HepG2 (cell line): ENCODE results near the gene PEX7.

ENCODE experiments used
- CTCF ChIP-seq: sonication (generic); formaldehyde crosslinking; IDR thresholded peaks from 2 replicates; pipeline ENCODE4 v1.5.0; 2020; ENCODE audit warnings: mild to moderate bottlenecking, missing genetic modification reagents, moderate library complexity
- FOXM1 ChIP-seq: sonication (generic); formaldehyde crosslinking; IDR thresholded peaks from 2 replicates; pipeline ENCODE4 v1.5.0; 2020; ENCODE audit warnings: missing genetic modification reagents
- KAT7 ChIP-seq: IDR thresholded peaks from 2 replicates; pipeline ENCODE4 v1.6.1; 2018; ENCODE audit warnings: borderline replicate concordance, missing compliant biosample characterization
- KDM1A ChIP-seq: IDR thresholded peaks from 2 replicates; pipeline ENCODE4 v1.6.1; 2016; ENCODE audit warnings: missing compliant biosample characterization
- TOE1 ChIP-seq: sonication (generic); formaldehyde crosslinking; IDR thresholded peaks from 2 replicates; pipeline ENCODE4 v1.4.0; 2020; ENCODE audit warnings: mild to moderate bottlenecking, missing genetic modification reagents
- ZNF12 ChIP-seq: sonication (generic); formaldehyde crosslinking; IDR thresholded peaks from 2 replicates; pipeline ENCODE4 v1.5.0; 2020; ENCODE audit warnings: missing genetic modification reagents
- ZNF556 ChIP-seq: sonication (generic); formaldehyde crosslinking; IDR thresholded peaks from 2 replicates; pipeline ENCODE4 v1.4.0; 2020; ENCODE audit warnings: mild to moderate bottlenecking, missing genetic modification reagents, borderline replicate concordance
- ZNF558 ChIP-seq: sonication (generic); formaldehyde crosslinking; IDR thresholded peaks from 2 replicates; pipeline ENCODE4 v1.9.0; 2022; ENCODE audit warnings: mild to moderate bottlenecking, missing genetic modification reagents, borderline replicate concordance
- ZNF598 ChIP-seq: sonication (generic); formaldehyde crosslinking; IDR thresholded peaks from 2 replicates; pipeline ENCODE4 v1.5.1; 2020; ENCODE audit warnings: mild to moderate bottlenecking, missing genetic modification reagents, borderline replicate concordance
- ZSCAN20 ChIP-seq: sonication (generic); formaldehyde crosslinking; IDR thresholded peaks from 2 replicates; pipeline ENCODE4 v1.4.0; 2020; ENCODE audit warnings: missing genetic modification reagents, mild to moderate bottlenecking, borderline replicate concordance
- TF ChIP-seq, protein P1 (sequence below): sonication (generic); formaldehyde crosslinking; IDR thresholded peaks from 2 replicates; pipeline ENCODE4 v1.8.0; 2022; ENCODE audit warnings: mild to moderate bottlenecking, missing genetic modification reagents, moderate library complexity
- TF ChIP-seq, protein P2 (sequence below): sonication (generic); formaldehyde crosslinking; IDR thresholded peaks from 2 replicates; pipeline ENCODE4 v1.9.0; 2021; ENCODE audit warnings: missing genetic modification reagents, borderline replicate concordance
- TF ChIP-seq, protein P3 (sequence below): IDR thresholded peaks from 2 replicates; pipeline ENCODE4 v1.6.1; 2012; ENCODE audit warnings: inconsistent platforms

- TF ChIP-seq FOXM1 = no peak
- no peak for TF ChIP-seq ZSCAN20 (CRISPR knock-in tag)
- TF ChIP-seq, protein P1, sequence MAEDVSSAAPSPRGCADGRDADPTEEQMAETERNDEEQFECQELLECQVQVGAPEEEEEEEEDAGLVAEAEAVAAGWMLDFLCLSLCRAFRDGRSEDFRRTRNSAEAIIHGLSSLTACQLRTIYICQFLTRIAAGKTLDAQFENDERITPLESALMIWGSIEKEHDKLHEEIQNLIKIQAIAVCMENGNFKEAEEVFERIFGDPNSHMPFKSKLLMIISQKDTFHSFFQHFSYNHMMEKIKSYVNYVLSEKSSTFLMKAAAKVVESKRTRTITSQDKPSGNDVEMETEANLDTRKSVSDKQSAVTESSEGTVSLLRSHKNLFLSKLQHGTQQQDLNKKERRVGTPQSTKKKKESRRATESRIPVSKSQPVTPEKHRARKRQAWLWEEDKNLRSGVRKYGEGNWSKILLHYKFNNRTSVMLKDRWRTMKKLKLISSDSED = no peak
- TF ChIP-seq ZNF556 (CRISPR knock-in tag) = no peak
- TF ChIP-seq, protein P2, sequence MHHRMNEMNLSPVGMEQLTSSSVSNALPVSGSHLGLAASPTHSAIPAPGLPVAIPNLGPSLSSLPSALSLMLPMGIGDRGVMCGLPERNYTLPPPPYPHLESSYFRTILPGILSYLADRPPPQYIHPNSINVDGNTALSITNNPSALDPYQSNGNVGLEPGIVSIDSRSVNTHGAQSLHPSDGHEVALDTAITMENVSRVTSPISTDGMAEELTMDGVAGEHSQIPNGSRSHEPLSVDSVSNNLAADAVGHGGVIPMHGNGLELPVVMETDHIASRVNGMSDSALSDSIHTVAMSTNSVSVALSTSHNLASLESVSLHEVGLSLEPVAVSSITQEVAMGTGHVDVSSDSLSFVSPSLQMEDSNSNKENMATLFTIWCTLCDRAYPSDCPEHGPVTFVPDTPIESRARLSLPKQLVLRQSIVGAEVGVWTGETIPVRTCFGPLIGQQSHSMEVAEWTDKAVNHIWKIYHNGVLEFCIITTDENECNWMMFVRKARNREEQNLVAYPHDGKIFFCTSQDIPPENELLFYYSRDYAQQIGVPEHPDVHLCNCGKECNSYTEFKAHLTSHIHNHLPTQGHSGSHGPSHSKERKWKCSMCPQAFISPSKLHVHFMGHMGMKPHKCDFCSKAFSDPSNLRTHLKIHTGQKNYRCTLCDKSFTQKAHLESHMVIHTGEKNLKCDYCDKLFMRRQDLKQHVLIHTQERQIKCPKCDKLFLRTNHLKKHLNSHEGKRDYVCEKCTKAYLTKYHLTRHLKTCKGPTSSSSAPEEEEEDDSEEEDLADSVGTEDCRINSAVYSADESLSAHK = no peak
- no peak for TF ChIP-seq CTCF (CRISPR knock-in tag)
- no peak for TF ChIP-seq ZNF598
- no peak for TF ChIP-seq ZNF12
- TF ChIP-seq, protein P3, sequence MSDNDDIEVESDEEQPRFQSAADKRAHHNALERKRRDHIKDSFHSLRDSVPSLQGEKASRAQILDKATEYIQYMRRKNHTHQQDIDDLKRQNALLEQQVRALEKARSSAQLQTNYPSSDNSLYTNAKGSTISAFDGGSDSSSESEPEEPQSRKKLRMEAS = no peak
- no peak for TF ChIP-seq KDM1A
- TF ChIP-seq KAT7 (CRISPR knock-in tag) = no peak
- no peak for TF ChIP-seq ZNF558 (CRISPR knock-in tag)
- TF ChIP-seq TOE1 (CRISPR knock-in tag) = no peak
These were observed 101.7 kb downstream of the PEX7 start for GRCh38 chr6:136923954-136924673.
